GM19240 (cell line): Measurements from ENCODE around the gene FAM20C.

Source experiments
- DNase-seq: peaks from one replicate; pipeline ENCODE4 v3.0.0; 2011; ENCODE audit warnings: low spot score; ENCODE audit not compliant: insufficient read length

The FAM20C gene

DNA sequence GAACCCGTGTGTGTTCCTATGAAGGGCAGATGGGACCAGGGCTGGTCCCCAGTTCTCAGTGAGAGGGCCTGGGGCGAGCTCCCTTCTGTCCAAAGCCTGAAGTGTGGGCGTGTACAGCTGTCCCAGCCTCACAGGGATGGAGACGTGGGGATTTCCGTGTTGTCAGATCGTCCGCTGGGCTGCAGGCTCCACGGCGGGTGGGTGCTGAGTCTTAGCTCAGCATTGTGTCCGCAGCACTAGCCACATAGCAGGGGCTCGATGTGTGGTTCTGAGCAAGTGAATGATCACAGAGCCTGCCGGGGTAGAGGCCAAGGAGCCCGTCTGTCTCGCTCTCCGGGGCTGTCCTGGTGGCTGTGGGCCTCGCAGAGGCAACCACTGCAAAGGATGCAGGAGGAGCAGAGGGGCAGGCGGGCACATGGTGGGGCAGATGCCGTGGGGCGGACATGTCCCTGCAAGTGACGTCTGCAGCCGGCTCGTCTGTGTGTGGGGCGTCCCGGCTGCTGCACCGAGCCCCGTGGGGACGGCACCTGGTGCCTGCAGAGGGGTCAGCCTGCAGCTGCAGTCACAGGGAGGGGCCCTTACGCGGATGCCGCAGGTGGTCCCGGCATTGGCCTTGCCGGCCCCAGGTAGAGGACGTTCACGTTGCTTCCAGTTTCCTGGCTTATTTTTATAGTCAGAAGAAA, 30.9 kb downstream of the FAM20C start:
- DNase-seq, result no peak

GRCh38 chr7:223861-224260, 31.5 kb downstream of the FAM20C start:
- no peak for DNase-seq

DNA sequence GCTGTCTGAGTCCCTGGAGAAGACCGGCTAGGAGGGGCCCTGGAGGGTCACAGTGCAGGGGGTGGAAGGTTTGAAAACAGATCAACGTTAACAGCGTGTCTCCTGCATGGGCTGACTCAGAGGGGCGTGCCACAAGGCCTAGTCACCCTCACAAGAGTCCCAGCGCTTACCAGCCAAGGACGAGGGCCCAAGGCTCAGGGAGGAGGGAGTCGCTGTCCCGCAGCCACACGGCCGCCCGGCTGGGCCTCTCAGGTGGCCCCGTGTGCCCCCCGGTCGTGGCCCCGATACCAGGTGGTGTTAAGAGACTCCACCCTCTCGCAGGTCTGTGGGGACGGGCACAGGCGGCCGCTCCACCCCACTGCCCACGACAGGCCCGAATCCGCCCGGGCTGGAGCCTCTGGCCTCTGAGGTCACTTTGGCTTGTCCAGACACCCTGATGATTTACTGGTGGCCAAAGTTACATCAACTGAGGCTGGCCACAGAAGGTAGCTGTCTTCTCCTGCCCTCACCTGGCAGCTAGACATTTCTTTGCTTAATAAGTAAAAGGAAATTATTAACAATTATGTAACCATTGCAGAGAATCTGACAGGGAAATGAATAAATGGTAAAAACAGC, 34.0 kb downstream of the FAM20C start:
- DNase-seq, result no peak

- DNase-seq, result no peak
Observed at GRCh38 chr7:227926-228325, 35.6 kb downstream of the FAM20C start.

DNA sequence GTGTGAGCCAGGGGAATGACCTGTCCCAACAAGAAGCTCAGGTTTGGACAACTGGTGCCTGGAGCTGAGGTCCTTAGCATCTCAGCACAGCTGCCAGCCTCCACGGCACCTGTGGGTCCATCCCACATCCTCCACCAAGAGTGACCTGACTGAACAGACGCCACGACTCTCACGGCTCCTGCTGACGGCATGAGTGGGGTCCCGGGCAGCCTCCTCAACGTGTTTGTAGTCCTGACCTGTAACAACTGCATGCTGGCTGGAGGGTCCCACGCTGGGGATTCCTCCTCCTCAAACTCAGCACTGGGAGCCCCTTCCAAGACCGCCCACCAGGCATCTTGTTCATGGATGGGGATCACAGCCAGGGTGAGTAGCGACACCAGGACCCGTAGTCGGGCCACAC, 36.2 kb downstream of the FAM20C start:
- DNase-seq, result no peak

DNA sequence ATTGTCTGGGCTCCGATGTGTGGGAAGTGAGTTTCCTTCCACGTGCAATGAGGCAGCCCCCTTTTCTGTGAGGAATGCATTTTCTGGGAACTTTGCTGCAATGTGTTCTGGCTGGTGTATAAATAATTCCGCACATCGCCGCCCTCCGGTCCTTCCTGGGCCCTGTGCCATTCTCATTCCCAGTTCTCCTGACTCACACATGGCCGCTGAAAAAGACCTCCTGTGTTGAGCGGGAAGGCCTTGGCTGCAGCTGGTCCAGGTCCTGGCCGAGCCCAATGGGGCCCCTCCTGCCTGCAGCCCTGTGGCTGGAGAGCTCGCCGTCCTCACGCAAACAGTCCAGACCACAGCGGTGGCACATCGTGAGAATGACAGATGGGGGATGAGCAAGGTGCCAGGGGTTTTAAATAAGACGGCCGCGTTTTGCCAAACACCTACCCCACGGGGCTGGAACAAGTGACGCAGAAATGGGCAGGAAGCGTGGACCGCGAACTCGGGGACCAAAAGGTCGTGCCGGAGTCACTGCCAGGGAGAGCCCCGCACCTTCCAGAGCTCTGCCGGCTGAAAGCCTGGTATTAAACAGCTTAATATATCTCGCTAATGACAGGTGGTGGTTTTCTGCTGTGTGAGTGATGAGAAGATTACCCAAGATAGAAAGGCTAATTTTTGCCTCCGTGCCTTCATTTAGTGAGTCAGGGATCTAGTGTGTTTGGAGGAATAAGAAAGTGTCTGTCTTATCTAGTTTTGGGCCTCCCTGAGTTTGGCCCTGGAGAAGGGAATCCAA, 37.0 kb downstream of the FAM20C start:
- no peak for DNase-seq

- no peak for DNase-seq
Observed at GRCh38 chr7:230274-230673, 37.9 kb downstream of the FAM20C start.

DNA sequence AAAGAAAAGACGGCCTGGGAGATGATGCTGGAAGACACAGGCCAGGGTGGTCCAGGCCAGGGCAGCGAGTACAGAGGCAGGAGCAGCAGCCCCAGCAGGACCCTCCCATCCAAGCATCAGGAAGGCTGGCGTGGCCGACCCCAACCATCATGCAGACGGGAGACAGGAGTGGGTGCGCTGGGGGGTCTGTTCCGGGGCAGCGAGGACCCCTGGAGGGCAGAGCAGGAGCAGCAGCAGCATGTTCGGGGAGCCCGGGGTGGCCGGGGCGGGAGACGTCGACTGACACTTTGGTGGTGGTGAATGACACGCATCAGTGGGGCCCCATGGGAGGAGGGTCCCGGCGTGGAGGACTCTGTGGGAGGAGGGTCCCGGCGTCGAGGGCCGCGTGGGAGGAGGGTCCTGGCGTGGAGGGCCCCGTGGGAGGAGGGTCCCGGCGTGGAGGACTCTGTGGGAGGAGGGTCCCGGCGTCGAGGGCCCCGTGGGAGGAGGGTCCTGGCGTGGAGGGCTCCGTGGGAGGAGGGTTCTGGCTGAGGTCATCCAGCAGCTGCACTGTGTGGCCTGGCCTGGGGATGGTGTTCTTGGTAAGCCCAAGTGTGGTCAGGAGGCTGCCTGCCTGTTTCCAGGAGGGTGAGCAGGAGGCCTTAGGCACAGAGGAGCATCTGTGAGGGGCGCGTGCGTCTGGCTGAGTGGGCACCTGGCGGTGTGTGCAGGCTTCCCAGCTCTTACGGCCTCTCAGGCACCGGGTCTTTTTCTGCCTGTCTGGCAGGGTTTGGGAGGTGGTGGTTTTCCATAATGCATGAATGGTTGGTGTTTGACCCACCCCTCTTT, 38.9 kb downstream of the FAM20C start:
- DNase-seq, result no peak

- DNase-seq, result no peak
Observed at GRCh38 chr7:231858-232246, 39.5 kb downstream of the FAM20C start.

GRCh38 chr7:232410-233248, 40.3 kb downstream of the FAM20C start:
- DNase-seq, result no peak

DNA sequence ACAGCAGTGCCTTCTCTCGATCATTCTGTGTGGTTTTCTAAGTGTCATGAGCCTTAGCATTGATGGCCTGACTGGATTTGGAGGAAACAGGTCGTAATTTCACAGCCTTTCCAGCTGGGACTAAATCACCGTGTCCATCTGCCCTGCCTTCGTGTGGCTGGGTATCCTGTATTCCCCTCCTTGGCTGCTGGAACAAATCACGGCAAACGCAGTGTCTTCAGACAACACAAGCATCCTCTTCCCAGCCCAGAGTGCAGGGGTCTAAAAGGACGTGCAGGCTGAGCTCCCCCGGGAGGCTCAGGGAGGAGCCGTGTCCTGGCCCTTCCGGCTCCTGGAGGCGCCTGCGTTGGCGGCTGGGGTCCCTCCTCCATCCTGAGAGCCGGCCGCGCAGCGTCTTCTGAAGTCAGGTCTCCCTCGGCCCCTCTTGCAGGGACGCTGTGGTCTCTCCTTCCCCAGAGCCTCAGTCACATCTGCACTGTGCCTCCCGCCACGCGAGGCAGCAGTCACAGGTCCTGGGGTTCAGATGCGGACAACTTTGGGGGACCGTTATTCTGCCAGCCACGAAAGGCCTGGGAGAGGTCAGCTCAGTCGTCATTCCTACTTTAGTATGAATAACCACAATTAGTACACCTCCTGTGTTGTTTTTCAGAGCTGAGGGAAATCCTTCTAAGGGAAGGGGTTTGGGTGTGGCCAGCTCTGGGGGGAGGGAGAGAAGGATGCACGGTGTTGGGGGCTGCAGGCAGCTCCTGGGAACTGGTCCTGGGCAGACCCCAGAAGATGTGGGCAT, 41.1 kb downstream of the FAM20C start:
- no peak for DNase-seq

- no peak for DNase-seq
Observed at GRCh38 chr7:234051-234707, 41.8 kb downstream of the FAM20C start.

DNA sequence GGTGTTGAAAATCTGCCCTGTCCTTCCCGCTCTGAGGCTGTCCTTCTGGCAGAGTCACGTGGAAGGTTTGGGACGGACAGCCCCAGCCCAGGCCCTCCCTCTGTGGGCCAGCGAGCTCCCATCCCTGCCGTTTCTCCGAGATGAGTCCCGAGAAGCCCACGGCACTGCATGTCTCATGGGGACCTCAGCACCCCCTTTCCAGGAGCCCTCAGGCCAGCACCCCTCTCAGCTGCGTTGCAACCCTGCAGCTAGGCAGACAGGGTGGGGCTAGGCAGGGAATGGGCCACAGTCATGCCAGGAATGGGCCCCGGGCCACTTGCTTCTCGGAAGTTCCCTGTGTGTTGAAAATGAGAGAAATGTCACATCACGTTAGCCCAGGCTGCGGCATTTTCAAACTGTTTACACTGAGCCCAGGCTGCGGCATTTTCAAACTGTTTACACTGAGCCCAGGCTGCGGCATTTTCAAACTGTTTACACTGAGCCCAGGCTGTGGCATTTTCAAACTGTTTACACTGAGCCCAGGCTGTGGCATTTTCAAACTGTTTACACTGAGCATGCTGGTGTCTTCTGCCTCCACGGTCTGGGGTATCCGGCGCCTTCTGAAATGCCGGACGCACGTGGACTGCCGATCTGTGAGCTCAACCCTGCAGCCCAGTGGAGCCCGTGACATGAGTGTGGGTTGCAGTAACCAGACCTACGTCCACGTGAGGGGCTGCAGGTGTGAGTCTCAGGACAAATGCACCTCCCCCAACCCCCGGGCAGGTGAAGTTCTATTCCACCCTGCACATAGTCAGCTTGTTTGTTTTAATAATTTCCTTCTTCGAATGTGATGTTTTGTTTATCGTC, 42.6 kb downstream of the FAM20C start:
- no peak for DNase-seq

- DNase-seq, result no peak
Observed at GRCh38 chr7:235576-236395, 43.4 kb downstream of the FAM20C start.

DNA sequence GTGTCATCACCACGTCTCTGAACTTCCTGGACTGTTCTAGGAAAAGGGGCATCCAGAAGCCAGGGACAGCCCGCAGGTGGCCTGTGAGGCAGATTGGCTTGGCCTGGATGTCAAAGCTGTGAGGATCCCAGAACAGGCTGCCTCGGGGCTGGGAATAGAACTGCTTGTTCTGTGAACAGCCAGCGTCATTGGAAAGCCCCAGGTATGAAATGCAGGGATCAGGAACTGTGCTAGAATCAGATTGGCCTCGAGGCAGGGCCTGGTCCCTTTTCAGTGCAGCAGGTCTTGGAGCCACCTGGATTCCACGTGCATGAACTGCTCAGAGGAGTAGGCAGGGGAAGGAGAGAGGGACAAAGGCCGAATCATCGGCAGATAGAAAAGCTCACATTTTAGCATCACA, 44.6 kb downstream of the FAM20C start:
- DNase-seq, result no peak

- DNase-seq, result no peak
Observed at GRCh38 chr7:237385-237784, 45.0 kb downstream of the FAM20C start.

DNA sequence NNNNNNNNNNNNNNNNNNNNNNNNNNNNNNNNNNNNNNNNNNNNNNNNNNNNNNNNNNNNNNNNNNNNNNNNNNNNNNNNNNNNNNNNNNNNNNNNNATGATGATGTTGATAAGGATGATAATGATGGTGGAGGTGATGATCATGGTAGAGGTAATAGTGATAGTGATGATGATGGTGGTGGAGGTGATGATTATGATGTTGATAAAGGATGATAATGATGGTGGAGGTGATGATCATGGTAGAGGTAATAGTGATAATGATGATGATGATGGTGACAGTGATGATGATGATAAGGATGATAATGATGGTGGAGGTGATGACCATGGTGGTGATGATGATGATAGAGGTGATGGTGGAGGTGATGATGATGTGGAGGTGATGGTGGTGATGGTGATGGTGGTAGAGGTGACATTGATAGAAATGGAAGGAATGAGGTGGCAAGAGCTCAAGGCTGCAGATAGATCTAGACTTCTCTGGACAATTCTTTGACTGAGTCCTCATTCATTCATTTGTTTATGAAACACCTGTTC, 47.8 kb downstream of the FAM20C start:
- DNase-seq, result no peak
